K562 (cell line): ENCODE data around the gene PCSK6. TPM values are rescaled to one million over a fixed set of nuclear protein-coding genes. Genes with fewer than 3 reads are reported as not detected.

Experiments used
- ATAC-seq: fragments of 200-7000 bp; cut with Tn5 transposase; 3 replicates; pipeline ENCODE4 v1.9.1; 2020; ENCODE audit warnings: moderate library complexity
- BruUV-seq: library from RNA; stranded (reverse); fragments of 400-500 nt; replicated peaks from 2 replicates; lab custom pipeline; 2021; lab: Mats Ljungman, UMichigan
- CTCF ChIA-PET: fragments of 300-600 bp; formaldehyde crosslinking; extraction: SDS; loops from one replicate; lab custom pipeline; 2021; ENCODE audit warnings: low intra/inter-chr PET ratio; lab: Yijun Ruan, JAX
- POLR2A ChIA-PET: fragments of 300-600, 350-650 bp; sonication (Branson Sonifier 250); formaldehyde crosslinking; extraction: SDS; loops from one replicate; lab custom pipeline; 2021; ENCODE audit warnings: antibody characterized with exemption, inconsistent platforms; lab: Yijun Ruan, JAX
- DNase-seq, 4 experiments: peaks; one replicate each; pipeline versions ENCODE4 v3.0.0 to v3.0.0-alpha.2; 2011 to 2018; ENCODE audit warnings: low spot score in 3 of 4, mixed read lengths in 3 of 4; ENCODE audit errors: extremely low read depth in 1 of 4
- FAIRE-seq: peaks from 2 replicates; lab custom pipeline; 2011; peaks lifted over from hg19 to GRCh38; lab: Jason Lieb, UNC
- H2AFZ ChIP-seq: 2 replicates; pipeline ENCODE4 v1.6.0; 2011; ENCODE audit warnings: low read depth, low read length, control low read depth, inconsistent platforms
- H3K27ac ChIP-seq: fragments of 200-600 bp; 3 replicates; pipeline ENCODE4 v1.8.0; 2011; ENCODE audit warnings: low read depth, mild to moderate bottlenecking, control low read depth, inconsistent platforms, low read length, moderate library complexity, mixed read lengths; ENCODE audit errors: extremely low read depth
- H3K27me3 ChIP-seq, 2 experiments: fragments of 300-600 bp in 1 of 2; 2 replicates in 1 of 2; 3 replicates in 1 of 2; pipeline versions ENCODE4 v1.6.0 to v1.8.0; 2011; ENCODE audit warnings: inconsistent platforms in 2 of 2, low read length in 2 of 2, mild to moderate bottlenecking in 1 of 2, mixed read lengths in 1 of 2, moderate library complexity in 1 of 2; ENCODE audit not compliant: control insufficient read depth in 2 of 2, insufficient read depth in 2 of 2
- H3K36me3 ChIP-seq: fragments of 300-600 bp; 3 replicates; pipeline ENCODE4 v1.8.0; 2011; ENCODE audit warnings: mild to moderate bottlenecking, low read length, inconsistent platforms; ENCODE audit not compliant: control insufficient read depth, insufficient read depth
- H3K4me1 ChIP-seq, 2 experiments: fragments of 200-600 bp in 1 of 2; replicated peaks in 1 of 2; 2 replicates in 1 of 2; 3 replicates in 1 of 2; pipeline versions ENCODE4 v1.5.1 to v1.8.0; 2011; ENCODE audit warnings: inconsistent platforms in 2 of 2, low read length in 2 of 2, mild to moderate bottlenecking in 1 of 2, mixed read lengths in 1 of 2, moderate library complexity in 1 of 2; ENCODE audit not compliant: control insufficient read depth in 2 of 2, insufficient read depth in 2 of 2
- H3K4me2 ChIP-seq: 2 replicates; pipeline ENCODE4 v1.6.1; 2011; ENCODE audit warnings: low read length, control low read depth, inconsistent platforms, mixed read lengths; ENCODE audit not compliant: insufficient read depth
- H3K4me3 ChIP-seq: fragments of 200-600 bp; sonication (generic), shearing (Covaris generic); 2 replicates; pipeline ENCODE4 v1.5.1; 2016; ENCODE audit warnings: control low read depth, inconsistent platforms
- H3K79me2 ChIP-seq: fragments of 200-600 bp; 3 replicates; pipeline ENCODE4 v1.8.0; 2011; ENCODE audit warnings: low read length, inconsistent platforms; ENCODE audit not compliant: control insufficient read depth, insufficient read depth
- H3K9ac ChIP-seq, 2 experiments: 2 replicates each; pipeline versions ENCODE4 v1.6.0 to v1.6.1; 2011; ENCODE audit warnings: low read depth in 2 of 2, low read length in 2 of 2, control low read depth in 1 of 2, inconsistent platforms in 1 of 2, mild to moderate bottlenecking in 1 of 2, mixed read lengths in 1 of 2; ENCODE audit not compliant: insufficient read depth in 1 of 2
- H3K9me1 ChIP-seq: one replicate; pipeline ENCODE4 v1.6.0; 2011; ENCODE audit warnings: inconsistent platforms, mild to moderate bottlenecking, low read length, moderate library complexity; ENCODE audit not compliant: control insufficient read depth, insufficient read depth
- H3K9me3 ChIP-seq: replicated peaks from 2 replicates; pipeline ENCODE4 v1.5.1; 2011; ENCODE audit warnings: low read depth, low read length, inconsistent platforms; ENCODE audit not compliant: control insufficient read depth, insufficient read depth
- H4K20me1 ChIP-seq: replicated peaks from 2 replicates; pipeline ENCODE4 v1.6.1; 2011; ENCODE audit warnings: low read length, inconsistent platforms, mixed read lengths; ENCODE audit not compliant: control insufficient read depth, insufficient read depth
- CCNT2 ChIP-seq: IDR thresholded peaks from 2 replicates; pipeline ENCODE4 v1.6.1; 2011; ENCODE audit warnings: borderline replicate concordance, low read depth, mild to moderate bottlenecking, moderate library complexity, mixed read lengths, low read length; ENCODE audit not compliant: insufficient read length; ENCODE audit errors: extremely low read depth
- CREB3 ChIP-seq: fragments of 450-650 bp; conservative IDR thresholded peaks from 2 replicates; pipeline ENCODE4 v1.6.1; 2016; ENCODE audit warnings: missing genetic modification characterization, low read depth, mild to moderate bottlenecking, missing compliant biosample characterization, moderate library complexity
- CTCFL ChIP-seq: IDR thresholded peaks from 2 replicates; pipeline ENCODE4 v1.6.1; 2011; ENCODE audit warnings: borderline replicate concordance, low read depth, mild to moderate bottlenecking, moderate library complexity, low read length; ENCODE audit not compliant: insufficient read depth, poor library complexity, severe bottlenecking
- ELK1 ChIP-seq: sonication (generic); formaldehyde crosslinking; IDR thresholded peaks from 2 replicates; pipeline ENCODE4 v1.8.1; 2022; ENCODE audit warnings: missing genetic modification reagents
- FOXP4 ChIP-seq: sonication (generic); formaldehyde crosslinking; IDR thresholded peaks from 2 replicates; pipeline ENCODE4 v1.8.0; 2022; ENCODE audit warnings: mild to moderate bottlenecking, missing genetic modification reagents, borderline replicate concordance
- IFI16 ChIP-seq: fragments of 250-450 bp; sonication (Bioruptor Pico); IDR thresholded peaks from 2 replicates; pipeline ENCODE4 v2.1.2; 2022; ENCODE audit warnings: mild to moderate bottlenecking, inconsistent platforms
- IRF1 ChIP-seq: sonication (generic); formaldehyde crosslinking; IDR thresholded peaks from 2 replicates; pipeline ENCODE4 v1.8.0; 2022; ENCODE audit warnings: missing genetic modification reagents, mild to moderate bottlenecking, borderline replicate concordance
- LCOR ChIP-seq: sonication (generic); formaldehyde crosslinking; IDR thresholded peaks from 2 replicates; pipeline ENCODE4 v1.8.0; 2022; ENCODE audit warnings: mild to moderate bottlenecking, missing genetic modification reagents
- MEIS2 ChIP-seq: fragments of 450-650 bp; IDR thresholded peaks from 2 replicates; pipeline ENCODE4 v1.6.1; 2014; ENCODE audit warnings: mild to moderate bottlenecking; ENCODE audit not compliant: partially characterized antibody
- NCOA6 ChIP-seq: fragments of 450-650 bp; IDR thresholded peaks from 2 replicates; pipeline ENCODE4 v1.6.1; 2017; ENCODE audit warnings: mild to moderate bottlenecking
- TEAD2 ChIP-seq: fragments of 450-650 bp; IDR thresholded peaks from 2 replicates; pipeline ENCODE4 v1.6.1; 2016; ENCODE audit warnings: missing genetic modification characterization, control low read depth, missing compliant biosample characterization
- ZNF140 ChIP-seq: fragments of 250-450 bp; sonication (Bioruptor Pico); IDR thresholded peaks from 2 replicates; pipeline ENCODE4 v1.8.0; 2021; ENCODE audit warnings: moderate library complexity, mild to moderate bottlenecking, inconsistent platforms
- ZNF224 ChIP-seq: sonication (generic); formaldehyde crosslinking; IDR thresholded peaks from 2 replicates; pipeline ENCODE4 v1.8.0; 2022; ENCODE audit warnings: mild to moderate bottlenecking, missing genetic modification reagents
- WGBS: fragments of 100-300 bp; shearing (Covaris generic); methylation state at CpG from one replicate; pipeline ENCODE4 v1.1.6; 2016; ENCODE audit warnings: low coverage, mixed read lengths; ENCODE audit not compliant: insufficient coverage; ENCODE audit errors: missing lambda C conversion rate; 5-methylcytosine and 5-hydroxymethylcytosine counted together
- in situ Hi-C: fragments of 300-500 bp; cut with MboI; formaldehyde crosslinking; loops from 4 replicates; pipeline ENCODE4 v1.15.0; 2018; ENCODE audit warnings: inconsistent platforms, mixed read lengths
- intact Hi-C: fragments of 100-400 bp; cut with micrococcal nuclease; formaldehyde crosslinking; loops from 2 replicates; pipeline ENCODE4 v1.14.2; 2022
- polyA plus RNA-seq, 8 experiments: library from polyadenylated mRNA; depleted of rRNA in 4 of 8; stranded (reverse) in 5 of 8; unstranded in 3 of 8; fragments of >200 nt; fragmentation: Nextera tagmentation in 2 of 8; fragmentation: Illumina TruSeq in 1 of 8; extraction: Ambion mirVana in 2 of 8; extraction: Trizol in 1 of 8; gene quantifications; 2 replicates each; pipeline versions ENCODE4 v1.2.1 to v1.2.3, GENCODE V29; 2011 to 2014; ENCODE audit warnings: inconsistent platforms in 1 of 8, missing spikeins in 1 of 8
- total RNA-seq, 7 experiments: library from RNA; depleted of rRNA in 6 of 7; stranded (reverse); fragments of >200 nt in 6 of 7; fragmentation: Illumina TruSeq in 2 of 7; extraction: Trizol in 2 of 7; gene quantifications; 2 replicates each; pipeline versions ENCODE4 v1.2.1 to v1.2.3, GENCODE V29; 2011 to 2021; ENCODE audit warnings: low replicate concordance in 1 of 7

Gene PCSK6
- total and polyA plus RNA-seq, 9 of the 15 experiments (the other 6 are each of a cell fraction or from before 2014, with no cell fraction given) = 2.2 to 32.6 (median 14.5) TPM

- TF ChIP-seq ELK1 (CRISPR knock-in tag) = no peak
- no peak for TF ChIP-seq ZNF140 (CRISPR knock-in tag)
Measured at GRCh38 chr15:101463270-101463669, 26.2 kb downstream of the PCSK6 start (continued).

- no peaks in the 10 kb centered on the region for H4K20me1 ChIP-seq
- no peak overlapping the region for H3K4me3 ChIP-seq
- no peak overlapping the region for H2AFZ ChIP-seq
- FAIRE-seq (no peak), DNase-seq (no peak), ATAC-seq (no peak)
- in situ Hi-C loops (no loop called here), intact Hi-C loops (no loop called here)
- no peaks in the 10 kb centered on the region for H3K36me3 ChIP-seq
- H3K27me3 ChIP-seq = peaks cover 1 to 15% of the 10 kb centered on the region in 2 experiments; a peak in 3 of 5 replicates
- peaks cover under 1% of the 10 kb centered on the region for H3K9me3 ChIP-seq
- peaks cover 7 to 15% of the 10 kb centered on the region in 2 experiments; a peak in 3 of 5 replicates for H3K4me1 ChIP-seq
- ChIA-PET CTCF (no interaction called here), POLR2A (interaction anchor here (1.1 kb wide), 1 partner anchor 11 kb away, joined by 5 read pairs; no protein-coding TSS in a partner anchor)
- no peaks in the 10 kb centered on the region for H3K9me1 ChIP-seq
- no peak overlapping the region for H3K27ac ChIP-seq
- H3K9ac ChIP-seq = no peak overlapping the region
- 63% methylated on average over 4 of the region's 4 CpGs for WGBS
- no peak overlapping the region for H3K4me2 ChIP-seq
- peaks cover 37% of the 10 kb centered on the region for H3K79me2 ChIP-seq
- BruUV-seq = no TSS peak
- no peak for TF ChIP-seq NCOA6
- TF ChIP-seq IFI16 (CRISPR knock-in tag) = no peak
- TF ChIP-seq CREB3 (tag) = no peak
- no peak for TF ChIP-seq LCOR
- TF ChIP-seq CCNT2 = no peak
- TF ChIP-seq CTCFL = no peak
- TF ChIP-seq TEAD2 = no peak
- TF ChIP-seq FOXP4 (CRISPR knock-in tag) = no peak
- no peak for TF ChIP-seq MEIS2
- no peak for TF ChIP-seq IRF1
- TF ChIP-seq ZNF224 = no peak
Measured at GRCh38 chr15:101461097-101461496, 28.4 kb downstream of the PCSK6 start.
